GM12878 (cell line): ENCODE results near the gene DMBX1. TPM values are rescaled to one million over a fixed set of nuclear protein-coding genes. Genes with fewer than 3 reads are reported as not detected.

ENCODE experiments used
- ATAC-seq: fragments of 200-7000 bp; cut with Tn5 transposase; 3 replicates; pipeline ENCODE4 v1.9.1; 2020; ENCODE audit warnings: mild to moderate bottlenecking, moderate library complexity
- BruUV-seq: library from RNA; stranded (reverse); fragments of 400-500 nt; replicated peaks from 2 replicates; lab custom pipeline; 2021; lab: Mats Ljungman, UMichigan
- CTCF ChIA-PET: fragments of 300-600 bp; sonication (Branson Sonifier 250); formaldehyde crosslinking; extraction: SDS; loops from one replicate; lab custom pipeline; 2021; ENCODE audit warnings: inconsistent platforms; lab: Yijun Ruan, JAX
- POLR2A ChIA-PET: fragments of 350-600 bp; formaldehyde crosslinking; extraction: SDS; loops from one replicate; lab custom pipeline; 2021; ENCODE audit warnings: inconsistent platforms; lab: Charles Lee
- RAD21 ChIA-PET: fragments of 300-600 bp; sonication (Branson Sonifier 250); formaldehyde crosslinking; loops from one replicate; lab custom pipeline; 2023; ENCODE audit warnings: antibody characterized with exemption; ENCODE audit not compliant: unreplicated experiment; lab: Charles Lee
- SMC1A ChIA-PET: fragments of 300-600 bp; sonication (Branson Sonifier 250); formaldehyde crosslinking; loops from one replicate; lab custom pipeline; 2023; ENCODE audit not compliant: unreplicated experiment, uncharacterized antibody; lab: Charles Lee
- DNase-seq: peaks from one replicate; pipeline ENCODE4 v3.0.0-alpha.2; 2011; ENCODE audit warnings: low read depth, low spot score
- FAIRE-seq: peaks from 3 replicates; lab custom pipeline; 2011; peaks lifted over from hg19 to GRCh38; lab: Jason Lieb, UNC
- H2AFZ ChIP-seq: 2 replicates; pipeline ENCODE4 v1.6.0; 2011; ENCODE audit warnings: low read depth, low read length, control low read depth; ENCODE audit not compliant: control insufficient read depth
- H3K27ac ChIP-seq: 2 replicates; pipeline ENCODE4 v1.5.1; 2011; ENCODE audit warnings: control low read depth; ENCODE audit not compliant: control insufficient read depth, insufficient read depth
- H3K27me3 ChIP-seq, 2 experiments: replicated peaks in 1 of 2; 2 replicates each; pipeline versions ENCODE4 v1.6.0 to v1.6.1; 2011; ENCODE audit warnings: low read length in 1 of 2; ENCODE audit not compliant: control insufficient read depth in 2 of 2, insufficient read depth in 2 of 2
- H3K36me3 ChIP-seq, 2 experiments: 2 replicates each; pipeline ENCODE4 v1.5.1; 2011; ENCODE audit warnings: low read length in 1 of 2; ENCODE audit not compliant: control insufficient read depth in 2 of 2, insufficient read depth in 2 of 2
- H3K4me1 ChIP-seq: 2 replicates; pipeline ENCODE4 v1.6.1; 2011; ENCODE audit warnings: mild to moderate bottlenecking, low read length, moderate library complexity, mixed read lengths; ENCODE audit not compliant: control insufficient read depth, insufficient read depth
- H3K4me2 ChIP-seq: 2 replicates; pipeline ENCODE4 v1.6.0; 2011; ENCODE audit warnings: control low read depth; ENCODE audit not compliant: control insufficient read depth, insufficient read depth
- H3K4me3 ChIP-seq: fragments of 200-600 bp; sonication (generic); 2 replicates; pipeline ENCODE4 v1.5.1; 2016
- H3K79me2 ChIP-seq: 2 replicates; pipeline ENCODE4 v1.6.0; 2011; ENCODE audit warnings: low read length; ENCODE audit not compliant: control insufficient read depth, insufficient read depth
- H3K9ac ChIP-seq: 2 replicates; pipeline ENCODE4 v1.8.0; 2011; ENCODE audit warnings: low read length, control low read depth, mixed read lengths; ENCODE audit not compliant: control insufficient read depth, insufficient read depth
- H3K9me3 ChIP-seq: replicated peaks from 3 replicates; pipeline ENCODE4 v1.5.1; 2011; ENCODE audit warnings: mild to moderate bottlenecking, low read length; ENCODE audit not compliant: control insufficient read depth, insufficient read depth
- H4K20me1 ChIP-seq: 2 replicates; pipeline ENCODE4 v1.6.0; 2011; ENCODE audit not compliant: control insufficient read depth, insufficient read depth
- POLR2AphosphoS5 ChIP-seq: IDR thresholded peaks from 2 replicates; pipeline ENCODE4 v1.6.1; 2011; ENCODE audit warnings: mild to moderate bottlenecking, low read length, inconsistent platforms
- RFX5 ChIP-seq: IDR thresholded peaks from 2 replicates; pipeline ENCODE4 v1.6.1; 2011; ENCODE audit warnings: low read depth, low read length, improper control_type of control experiment
- YY1 ChIP-seq: IDR thresholded peaks from 2 replicates; pipeline ENCODE4 v1.6.1; 2011; ENCODE audit warnings: low read depth, mild to moderate bottlenecking, low read length
- WGBS: methylation state at CpG from one replicate; pipeline ENCODE4 v1.1.6; 2016; ENCODE audit warnings: low lambda C conversion rate; ENCODE audit not compliant: insufficient replicate concordance, insufficient coverage; ENCODE audit errors: missing lambda C conversion rate; 5-methylcytosine and 5-hydroxymethylcytosine counted together
- in situ Hi-C: fragments of 300-500 bp; cut with MboI; formaldehyde crosslinking; loops from 9 replicates; pipeline ENCODE4 v1.14.3; 2018; ENCODE audit warnings: mixed read lengths
- intact Hi-C: fragments of 100-400 bp; cut with micrococcal nuclease; formaldehyde crosslinking; loops from one replicate; pipeline ENCODE4 v1.14.2; 2022; ENCODE audit not compliant: unreplicated experiment
- polyA plus RNA-seq, 11 experiments: library from polyadenylated mRNA; depleted of rRNA in 4 of 11; unstranded in 6 of 11; stranded (reverse) in 5 of 11; fragments of >200 nt; fragmentation: Nextera tagmentation in 4 of 11; fragmentation: Illumina TruSeq in 1 of 11; extraction: Ambion mirVana in 4 of 11; extraction: Trizol in 1 of 11; gene quantifications; 1 replicate in 1 of 11; 2 replicates in 10 of 11; pipeline versions ENCODE4 v1.2.1 to v1.2.3, GENCODE V29; 2011 to 2016; ENCODE audit warnings: inconsistent platforms in 2 of 11, missing spikeins in 2 of 11, low read depth in 1 of 11
- total RNA-seq, 4 experiments: library from RNA; depleted of rRNA in 3 of 4; stranded (reverse); fragments of >200 nt in 3 of 4; fragmentation: Illumina TruSeq in 1 of 4; extraction: Trizol in 1 of 4; gene quantifications; 2 replicates each; pipeline versions ENCODE4 v1.2.1 to v1.2.3, GENCODE V29; 2013 to 2021
- TF ChIP-seq, protein P1 (sequence below): fragments of 450-650 bp; conservative IDR thresholded peaks from 2 replicates; pipeline ENCODE4 v1.6.1; 2017; ENCODE audit warnings: mild to moderate bottlenecking, moderate library complexity
- TF ChIP-seq, protein P2 (sequence below): fragments of 450-650 bp; IDR thresholded peaks from 2 replicates; pipeline ENCODE4 v1.6.1; 2016; ENCODE audit warnings: mild to moderate bottlenecking, moderate library complexity, borderline replicate concordance
- TF ChIP-seq, protein P3 (sequence below): IDR thresholded peaks from 2 replicates; pipeline ENCODE4 v1.6.1; 2012; ENCODE audit warnings: improper control_type of control experiment, low read depth, low read length; ENCODE audit not compliant: insufficient replicate concordance

DMBX1 gene
- total and polyA plus RNA-seq, 10 of the 15 experiments (the other 5 are each of a cell fraction or from before 2014, with no cell fraction given), result 0.03 TPM; not detected in 9

DNA sequence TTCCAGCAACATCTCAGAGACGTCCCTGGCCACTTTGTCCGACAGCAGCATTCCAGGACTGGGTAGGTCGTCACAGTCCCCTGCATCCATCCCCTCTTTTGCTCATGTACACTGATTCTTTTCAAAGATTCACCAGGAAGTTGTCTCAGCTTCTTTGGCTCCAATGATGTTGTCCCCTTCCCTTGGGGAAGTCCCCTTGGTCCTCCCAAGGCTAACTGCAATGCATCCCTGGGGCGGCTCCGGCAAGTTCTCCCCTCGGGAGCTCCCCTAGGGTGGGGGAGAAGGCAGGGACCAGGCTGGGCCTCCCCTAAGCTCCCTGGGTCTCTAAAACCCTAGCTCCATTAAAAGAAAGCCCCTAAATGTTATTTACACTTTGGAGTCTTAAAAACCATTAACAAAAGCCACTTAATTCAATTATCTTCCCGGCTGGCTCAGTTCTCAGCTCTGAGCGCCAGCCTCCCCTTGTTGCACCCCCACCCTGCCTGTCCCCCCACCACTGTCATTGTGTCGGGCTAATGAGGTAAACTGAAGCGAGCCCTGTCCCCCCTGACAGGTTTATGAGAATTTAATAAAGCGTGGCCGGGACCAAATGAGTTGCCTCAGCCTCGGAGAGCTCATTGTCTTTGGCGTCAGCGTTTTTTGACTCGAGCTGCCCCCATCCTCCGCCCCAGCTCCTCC is 36.5 kb downstream of the DMBX1 start:
- BruUV-seq, result no TSS peak
- POLR2A ChIA-PET, result no interaction called here
- no peaks in the 10 kb centered on the region for H4K20me1 ChIP-seq
- H3K9ac ChIP-seq, result no peak overlapping the region
- FAIRE-seq (no peak), ATAC-seq (no peak)
- no peaks in the 10 kb centered on the region for H3K36me3 ChIP-seq
- RAD21 ChIA-PET, result interaction anchor here (1.4 to 5.3 kb wide), 5 partner anchors 38 to 80 kb away, joined by 7 to 29 read pairs (median 15); no protein-coding TSS in a partner anchor
- H3K9me3 ChIP-seq, result no peaks in the 10 kb centered on the region
- TF ChIP-seq, protein P1, sequence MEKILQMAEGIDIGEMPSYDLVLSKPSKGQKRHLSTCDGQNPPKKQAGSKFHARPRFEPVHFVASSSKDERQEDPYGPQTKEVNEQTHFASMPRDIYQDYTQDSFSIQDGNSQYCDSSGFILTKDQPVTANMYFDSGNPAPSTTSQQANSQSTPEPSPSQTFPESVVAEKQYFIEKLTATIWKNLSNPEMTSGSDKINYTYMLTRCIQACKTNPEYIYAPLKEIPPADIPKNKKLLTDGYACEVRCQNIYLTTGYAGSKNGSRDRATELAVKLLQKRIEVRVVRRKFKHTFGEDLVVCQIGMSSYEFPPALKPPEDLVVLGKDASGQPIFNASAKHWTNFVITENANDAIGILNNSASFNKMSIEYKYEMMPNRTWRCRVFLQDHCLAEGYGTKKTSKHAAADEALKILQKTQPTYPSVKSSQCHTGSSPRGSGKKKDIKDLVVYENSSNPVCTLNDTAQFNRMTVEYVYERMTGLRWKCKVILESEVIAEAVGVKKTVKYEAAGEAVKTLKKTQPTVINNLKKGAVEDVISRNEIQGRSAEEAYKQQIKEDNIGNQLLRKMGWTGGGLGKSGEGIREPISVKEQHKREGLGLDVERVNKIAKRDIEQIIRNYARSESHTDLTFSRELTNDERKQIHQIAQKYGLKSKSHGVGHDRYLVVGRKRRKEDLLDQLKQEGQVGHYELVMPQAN, result no peak
- TF ChIP-seq YY1, result no peak
- no peak for TF ChIP-seq RFX5
- TF ChIP-seq POLR2AphosphoS5, result no peak
- TF ChIP-seq, protein P2, sequence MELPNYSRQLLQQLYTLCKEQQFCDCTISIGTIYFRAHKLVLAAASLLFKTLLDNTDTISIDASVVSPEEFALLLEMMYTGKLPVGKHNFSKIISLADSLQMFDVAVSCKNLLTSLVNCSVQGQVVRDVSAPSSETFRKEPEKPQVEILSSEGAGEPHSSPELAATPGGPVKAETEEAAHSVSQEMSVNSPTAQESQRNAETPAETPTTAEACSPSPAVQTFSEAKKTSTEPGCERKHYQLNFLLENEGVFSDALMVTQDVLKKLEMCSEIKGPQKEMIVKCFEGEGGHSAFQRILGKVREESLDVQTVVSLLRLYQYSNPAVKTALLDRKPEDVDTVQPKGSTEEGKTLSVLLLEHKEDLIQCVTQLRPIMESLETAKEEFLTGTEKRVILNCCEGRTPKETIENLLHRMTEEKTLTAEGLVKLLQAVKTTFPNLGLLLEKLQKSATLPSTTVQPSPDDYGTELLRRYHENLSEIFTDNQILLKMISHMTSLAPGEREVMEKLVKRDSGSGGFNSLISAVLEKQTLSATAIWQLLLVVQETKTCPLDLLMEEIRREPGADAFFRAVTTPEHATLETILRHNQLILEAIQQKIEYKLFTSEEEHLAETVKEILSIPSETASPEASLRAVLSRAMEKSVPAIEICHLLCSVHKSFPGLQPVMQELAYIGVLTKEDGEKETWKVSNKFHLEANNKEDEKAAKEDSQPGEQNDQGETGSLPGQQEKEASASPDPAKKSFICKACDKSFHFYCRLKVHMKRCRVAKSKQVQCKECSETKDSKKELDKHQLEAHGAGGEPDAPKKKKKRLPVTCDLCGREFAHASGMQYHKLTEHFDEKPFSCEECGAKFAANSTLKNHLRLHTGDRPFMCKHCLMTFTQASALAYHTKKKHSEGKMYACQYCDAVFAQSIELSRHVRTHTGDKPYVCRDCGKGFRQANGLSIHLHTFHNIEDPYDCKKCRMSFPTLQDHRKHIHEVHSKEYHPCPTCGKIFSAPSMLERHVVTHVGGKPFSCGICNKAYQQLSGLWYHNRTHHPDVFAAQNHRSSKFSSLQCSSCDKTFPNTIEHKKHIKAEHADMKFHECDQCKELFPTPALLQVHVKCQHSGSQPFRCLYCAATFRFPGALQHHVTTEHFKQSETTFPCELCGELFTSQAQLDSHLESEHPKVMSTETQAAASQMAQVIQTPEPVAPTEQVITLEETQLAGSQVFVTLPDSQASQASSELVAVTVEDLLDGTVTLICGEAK, result no peak
- TF ChIP-seq, protein P3, sequence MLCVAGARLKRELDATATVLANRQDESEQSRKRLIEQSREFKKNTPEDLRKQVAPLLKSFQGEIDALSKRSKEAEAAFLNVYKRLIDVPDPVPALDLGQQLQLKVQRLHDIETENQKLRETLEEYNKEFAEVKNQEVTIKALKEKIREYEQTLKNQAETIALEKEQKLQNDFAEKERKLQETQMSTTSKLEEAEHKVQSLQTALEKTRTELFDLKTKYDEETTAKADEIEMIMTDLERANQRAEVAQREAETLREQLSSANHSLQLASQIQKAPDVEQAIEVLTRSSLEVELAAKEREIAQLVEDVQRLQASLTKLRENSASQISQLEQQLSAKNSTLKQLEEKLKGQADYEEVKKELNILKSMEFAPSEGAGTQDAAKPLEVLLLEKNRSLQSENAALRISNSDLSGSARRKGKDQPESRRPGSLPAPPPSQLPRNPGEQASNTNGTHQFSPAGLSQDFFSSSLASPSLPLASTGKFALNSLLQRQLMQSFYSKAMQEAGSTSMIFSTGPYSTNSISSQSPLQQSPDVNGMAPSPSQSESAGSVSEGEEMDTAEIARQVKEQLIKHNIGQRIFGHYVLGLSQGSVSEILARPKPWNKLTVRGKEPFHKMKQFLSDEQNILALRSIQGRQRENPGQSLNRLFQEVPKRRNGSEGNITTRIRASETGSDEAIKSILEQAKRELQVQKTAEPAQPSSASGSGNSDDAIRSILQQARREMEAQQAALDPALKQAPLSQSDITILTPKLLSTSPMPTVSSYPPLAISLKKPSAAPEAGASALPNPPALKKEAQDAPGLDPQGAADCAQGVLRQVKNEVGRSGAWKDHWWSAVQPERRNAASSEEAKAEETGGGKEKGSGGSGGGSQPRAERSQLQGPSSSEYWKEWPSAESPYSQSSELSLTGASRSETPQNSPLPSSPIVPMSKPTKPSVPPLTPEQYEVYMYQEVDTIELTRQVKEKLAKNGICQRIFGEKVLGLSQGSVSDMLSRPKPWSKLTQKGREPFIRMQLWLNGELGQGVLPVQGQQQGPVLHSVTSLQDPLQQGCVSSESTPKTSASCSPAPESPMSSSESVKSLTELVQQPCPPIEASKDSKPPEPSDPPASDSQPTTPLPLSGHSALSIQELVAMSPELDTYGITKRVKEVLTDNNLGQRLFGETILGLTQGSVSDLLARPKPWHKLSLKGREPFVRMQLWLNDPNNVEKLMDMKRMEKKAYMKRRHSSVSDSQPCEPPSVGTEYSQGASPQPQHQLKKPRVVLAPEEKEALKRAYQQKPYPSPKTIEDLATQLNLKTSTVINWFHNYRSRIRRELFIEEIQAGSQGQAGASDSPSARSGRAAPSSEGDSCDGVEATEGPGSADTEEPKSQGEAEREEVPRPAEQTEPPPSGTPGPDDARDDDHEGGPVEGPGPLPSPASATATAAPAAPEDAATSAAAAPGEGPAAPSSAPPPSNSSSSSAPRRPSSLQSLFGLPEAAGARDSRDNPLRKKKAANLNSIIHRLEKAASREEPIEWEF, result no peak
- TF ChIP-seq, all 136 proteins: peak for 0
- DNase-seq, result no peak
- H2AFZ ChIP-seq, result no peak overlapping the region
- intact Hi-C loops (no loop called here), in situ Hi-C loops (loop anchor here (5.0 kb wide), 2 partner anchors 49 to 79 kb away; no protein-coding TSS in a partner anchor)
- SMC1A ChIA-PET, result interaction anchor here (1.1 to 4.2 kb wide), 7 partner anchors 19 to 79 kb away, joined by 3 to 18 read pairs (median 5); no protein-coding TSS in a partner anchor
- no peaks in the 10 kb centered on the region for H3K79me2 ChIP-seq
- no peak overlapping the region for H3K4me3 ChIP-seq
- peaks cover 12% of the 10 kb centered on the region for H3K4me1 ChIP-seq
- H3K4me2 ChIP-seq, result no peak overlapping the region
- no peak overlapping the region for H3K27ac ChIP-seq
- H3K27me3 ChIP-seq, result peaks cover 0 to 3% of the 10 kb centered on the region in 2 experiments; a peak in 1 of 4 replicates
- CTCF ChIA-PET, result interaction anchor here (0.6 to 6.9 kb wide), 17 partner anchors 8 to 180 kb away, joined by 3 to 93 read pairs (median 6); partner anchors contain the start of gene KNCN
- WGBS, result 27% methylated on average over 14 of the region's 17 CpGs
